Activated effector memory CD4-positive, alpha-beta T cell treated with anti-CD3 and anti-CD28 coated beads, Interleukin-2, amount 50 U/mL, for 16 hours (primary cell): Measurements from ENCODE around the gene CNOT6.
"Not testable (repeated sequence)": the region's sequence is repeated elsewhere in the genome, so short reads cannot be mapped to it uniquely, and the experiment has no call there.

Source experiments
- DNase-seq: peaks from one replicate; pipeline ENCODE4 v3.0.0-alpha.2; 2020

Gene CNOT6

DNA sequence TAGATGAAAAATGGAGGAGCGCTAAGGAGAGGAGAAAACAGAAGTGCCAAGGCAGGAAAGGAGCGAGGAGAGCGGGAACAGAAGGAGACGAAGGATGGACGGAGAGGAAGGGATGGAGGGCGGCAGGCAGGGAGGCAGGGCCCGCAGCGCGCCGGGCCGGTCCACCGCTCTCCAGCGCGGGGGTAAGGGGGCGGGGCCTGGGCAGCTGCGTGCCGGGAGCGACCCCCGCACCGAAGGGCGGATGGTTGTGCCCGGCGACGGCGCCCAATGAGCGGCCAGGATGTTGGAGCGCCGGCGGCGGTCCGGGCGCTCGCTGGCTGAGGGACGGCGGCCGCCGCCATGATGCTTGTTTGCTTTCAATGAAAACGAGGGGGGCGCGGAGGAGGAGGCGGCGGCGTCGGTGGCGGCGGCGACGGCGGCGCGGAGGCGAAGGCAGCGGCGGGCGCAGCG lies at the start of gene CNOT6:
Gene CNOT6 (plus strand): TSS at position 320 of the 450 bp plus-strand sequence. CDS start 34,898 bp downstream, outside the sequence.
- peak; percentile 98 for DNase-seq

DNA sequence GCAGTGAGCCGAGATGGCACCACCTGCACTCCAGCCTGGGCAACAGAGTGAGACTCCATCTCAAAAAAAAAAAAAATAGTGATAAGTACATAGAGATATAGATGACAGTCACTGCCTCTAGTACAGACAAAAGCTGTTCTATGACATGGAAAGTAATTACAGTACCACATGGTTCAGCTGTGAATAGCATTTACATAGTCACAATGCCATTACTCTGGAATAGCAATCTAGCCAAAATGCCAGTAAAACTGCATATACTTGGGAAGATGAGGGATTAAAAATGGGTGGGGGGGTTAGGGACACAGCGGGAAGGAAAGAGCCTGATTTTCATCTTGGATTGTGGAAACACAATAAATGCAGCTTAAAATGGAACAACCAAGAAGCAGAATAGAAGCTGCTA lies 39.4 kb upstream of the CNOT6 start:
- DNase-seq: no peak

DNA sequence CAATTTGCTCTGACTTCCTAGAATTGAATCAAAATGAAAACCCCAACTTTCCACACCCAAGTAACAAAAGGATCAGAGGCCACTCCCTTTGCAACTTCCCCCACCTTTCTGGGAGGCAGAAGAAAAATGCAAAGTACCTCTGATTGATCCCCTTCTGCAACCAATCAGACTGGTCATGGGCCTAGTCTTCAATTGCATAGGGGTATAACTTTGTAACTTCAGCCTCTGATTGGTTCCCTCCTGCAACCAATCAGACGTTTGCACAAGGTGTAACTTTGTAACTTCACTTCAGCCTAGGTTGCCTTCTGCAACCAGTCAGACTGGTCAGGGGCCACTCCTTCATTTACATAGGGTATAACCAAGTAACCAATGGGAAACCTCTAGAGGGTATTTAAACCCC lies 38.3 kb upstream of the CNOT6 start:
- DNase-seq: no peak

- DNase-seq: no peak
Measured at GRCh38 chr5:180456792-180457191, 37.4 kb upstream of the CNOT6 start.

DNA sequence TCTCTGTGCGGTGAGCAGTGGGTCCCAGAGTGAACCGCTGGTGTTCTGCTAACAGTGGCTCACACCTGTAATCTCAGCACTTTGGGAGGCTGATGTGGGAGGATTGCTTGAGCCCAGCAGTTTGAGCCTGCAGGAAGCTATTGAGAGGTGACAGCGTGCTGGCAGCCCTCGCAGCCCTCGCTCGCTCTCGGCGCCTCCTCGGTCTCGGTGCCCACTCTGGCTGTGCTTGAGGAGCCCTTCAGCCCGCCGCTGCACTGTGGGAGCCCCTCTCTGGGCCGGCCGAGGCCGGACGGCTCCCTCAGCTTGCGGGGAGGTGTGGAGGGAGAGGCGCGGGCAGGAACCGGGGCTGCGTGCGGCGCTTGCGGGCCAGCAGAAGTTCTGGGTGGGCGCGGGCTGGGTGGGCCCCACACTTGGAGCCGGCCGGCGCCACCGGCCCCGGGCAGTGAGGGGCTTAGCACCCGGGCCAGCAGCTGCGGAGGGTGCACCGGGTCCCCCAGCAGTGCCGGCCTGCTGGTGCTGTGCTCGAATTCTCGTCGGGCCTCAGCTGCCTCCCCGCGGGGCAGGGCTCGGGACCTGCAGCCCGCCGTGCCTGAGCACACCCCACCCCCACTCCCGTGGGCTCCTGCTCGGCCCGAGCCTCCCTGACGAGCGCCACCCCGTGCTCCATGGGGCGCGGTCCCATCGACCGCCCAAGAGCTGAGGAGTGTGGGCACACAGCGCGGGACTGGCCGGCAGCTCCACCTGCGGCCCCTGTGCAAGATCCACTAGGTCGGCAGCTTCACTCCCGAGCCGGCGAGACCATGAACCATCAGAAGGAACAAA lies 35.1 kb upstream of the CNOT6 start:
- not testable (repeated sequence) for DNase-seq

GRCh38 chr5:180459674-180460142 lies 34.5 kb upstream of the CNOT6 start:
- DNase-seq: not testable (repeated sequence)

- no peak for DNase-seq
Measured at GRCh38 chr5:180460834-180461233, 33.3 kb upstream of the CNOT6 start.

- DNase-seq: no peak
Measured at GRCh38 chr5:180461303-180461702, 32.9 kb upstream of the CNOT6 start.

DNA sequence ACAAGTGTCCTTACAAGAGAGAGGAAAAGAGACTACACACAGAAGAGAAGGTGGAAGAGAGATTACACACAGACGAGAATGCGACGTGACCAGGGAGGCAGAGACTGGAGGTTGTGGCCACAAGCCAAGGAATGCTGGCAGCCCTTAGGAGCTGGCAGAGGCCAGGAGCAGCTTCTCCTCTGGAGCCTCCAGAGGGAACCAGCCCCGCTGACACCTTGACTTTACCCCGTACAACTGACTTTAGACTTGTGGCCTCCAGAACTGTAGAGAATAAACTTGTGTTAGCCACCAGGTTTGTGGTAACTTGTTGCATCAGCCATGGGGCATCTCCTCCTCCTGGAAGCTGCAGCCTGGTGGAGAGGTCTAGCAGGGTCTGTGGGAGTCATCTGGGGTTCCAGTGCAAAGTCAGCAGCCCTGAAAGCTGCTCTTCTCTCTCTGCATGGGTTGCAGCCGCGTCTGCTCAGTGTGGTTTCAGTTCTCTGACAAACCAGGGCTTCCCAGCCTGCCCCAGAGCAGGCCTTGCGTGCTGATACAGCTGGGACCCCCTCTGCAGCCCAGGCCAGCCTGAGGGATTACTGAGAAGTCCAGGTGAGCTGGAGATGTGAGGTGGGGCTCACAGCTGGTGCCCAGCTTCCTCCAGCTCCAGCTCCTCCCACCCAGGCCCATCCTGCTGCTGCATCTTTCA lies 30.8 kb upstream of the CNOT6 start:
- no peak for DNase-seq

GRCh38 chr5:180463916-180464602 lies 30.1 kb upstream of the CNOT6 start:
- DNase-seq: no peak

- no peak for DNase-seq
Measured at GRCh38 chr5:180464603-180464970, 29.6 kb upstream of the CNOT6 start.

DNA sequence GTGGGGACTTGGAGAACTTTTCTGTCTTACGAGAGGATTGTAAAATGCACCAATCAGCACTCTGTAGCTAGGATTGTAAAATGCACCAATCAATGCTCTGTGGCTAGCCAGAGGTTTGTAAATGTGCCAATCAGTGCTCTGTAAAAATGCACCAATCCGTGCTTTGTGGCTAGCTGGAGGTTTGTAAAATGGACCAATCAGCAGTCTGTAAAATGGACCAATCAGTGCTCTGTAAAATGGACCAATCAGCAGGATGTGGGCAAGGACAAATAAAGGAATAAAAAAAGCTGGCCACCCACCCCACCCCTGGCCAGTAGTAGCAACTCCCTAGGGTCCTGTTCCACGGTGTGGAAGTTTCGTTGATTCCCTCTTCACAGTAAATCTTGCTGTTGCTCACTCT lies 29.1 kb upstream of the CNOT6 start:
- DNase-seq: not testable (repeated sequence)

DNA sequence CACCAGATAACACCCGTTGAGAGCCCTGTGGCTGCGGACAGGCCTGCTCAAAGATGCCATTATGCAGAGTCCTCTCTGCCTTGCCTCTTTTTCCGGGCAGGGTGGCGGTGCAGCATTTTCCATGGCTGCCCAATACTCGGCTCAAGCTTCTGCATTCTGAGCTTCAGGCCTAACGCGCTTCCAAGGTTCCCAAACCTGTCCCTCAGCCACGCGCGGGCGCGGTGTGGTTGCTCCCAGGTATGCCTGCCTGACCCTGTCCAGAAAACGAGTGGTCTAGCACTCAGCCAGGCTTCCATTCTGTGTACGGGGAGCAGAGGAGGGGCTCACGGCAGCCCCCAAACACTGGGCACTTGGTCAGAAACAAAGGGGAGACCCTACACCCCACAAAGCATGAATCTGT lies 27.9 kb upstream of the CNOT6 start:
- DNase-seq: no peak

GRCh38 chr5:180467028-180467975 lies 26.9 kb upstream of the CNOT6 start:
- peak; percentile 37 for DNase-seq

GRCh38 chr5:180467989-180468731 lies 26.0 kb upstream of the CNOT6 start:
- DNase-seq: peak; percentile 42

- DNase-seq: peak; percentile 56
Measured at GRCh38 chr5:180468732-180469585, 25.2 kb upstream of the CNOT6 start.

- DNase-seq: no peak
Measured at GRCh38 chr5:180469586-180469865, 24.7 kb upstream of the CNOT6 start.

GRCh38 chr5:180469866-180470265 lies 24.3 kb upstream of the CNOT6 start:
- DNase-seq: no peak

GRCh38 chr5:180470361-180470760 lies 23.8 kb upstream of the CNOT6 start:
- DNase-seq: peak; percentile 42

- DNase-seq: peak; percentile 77
Measured at GRCh38 chr5:180470966-180471582, 23.1 kb upstream of the CNOT6 start.
